NCI-H128 (cell line): ENCODE data around the gene G6PD.
"Not testable (repeated sequence)": the region's sequence is repeated elsewhere in the genome, so short reads cannot be mapped to it uniquely, and the experiment has no call there.

ENCODE experiments used
- DNase-seq: peaks from one replicate; lab custom pipeline; 2025; ENCODE audit not compliant: unreplicated experiment; lab: John Stamatoyannopoulos, UW

Gene G6PD

DNA sequence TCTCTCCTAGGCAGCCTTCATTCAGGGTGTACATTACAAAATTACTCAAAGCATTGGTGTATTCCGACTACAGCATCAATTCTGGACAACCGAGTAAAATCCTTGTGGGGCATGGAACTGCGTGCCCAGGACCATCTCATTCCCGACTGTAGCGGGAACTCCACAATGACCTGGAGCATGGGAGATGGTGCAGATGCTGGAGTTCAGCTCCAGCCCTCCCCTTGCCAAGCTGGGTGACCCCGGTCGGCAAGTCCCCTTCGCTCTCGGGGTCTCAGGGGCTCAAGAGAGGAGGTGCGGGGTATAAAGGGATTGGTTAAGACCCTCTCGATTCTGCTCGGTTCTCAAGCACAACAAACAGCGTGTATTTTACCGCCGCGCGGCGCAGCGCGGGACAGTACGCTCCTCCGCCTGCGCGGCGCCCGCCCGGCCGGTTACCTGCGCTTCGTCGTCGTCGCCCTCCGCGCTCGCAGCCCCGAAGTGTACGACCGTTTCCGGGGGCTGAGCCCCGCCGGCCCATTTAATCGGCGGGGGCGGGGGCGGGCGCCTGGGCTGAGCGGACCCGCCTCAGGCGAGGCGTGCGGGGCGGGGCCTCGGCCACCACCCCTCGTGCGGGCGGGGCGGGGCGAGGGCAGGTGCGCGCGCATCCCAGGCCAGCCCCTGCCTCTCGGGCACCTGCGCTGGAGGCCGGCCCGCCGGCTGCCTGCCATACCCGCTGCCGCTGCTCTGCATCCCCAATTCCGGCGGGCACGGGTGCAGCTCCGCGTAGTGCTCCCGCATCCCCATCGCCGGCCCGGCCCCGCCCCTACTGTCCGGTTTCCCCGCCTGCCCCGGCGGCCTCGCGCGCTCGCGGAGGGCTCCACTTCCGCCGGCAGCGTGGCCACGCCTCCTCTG is at the start of gene G6PD:
Gene G6PD, minus strand, starts transcription at position 493 of the 891 bp plus-strand sequence. CDS start 691 bp downstream, outside the sequence.
- peak; percentile 31 for DNase-seq

DNA sequence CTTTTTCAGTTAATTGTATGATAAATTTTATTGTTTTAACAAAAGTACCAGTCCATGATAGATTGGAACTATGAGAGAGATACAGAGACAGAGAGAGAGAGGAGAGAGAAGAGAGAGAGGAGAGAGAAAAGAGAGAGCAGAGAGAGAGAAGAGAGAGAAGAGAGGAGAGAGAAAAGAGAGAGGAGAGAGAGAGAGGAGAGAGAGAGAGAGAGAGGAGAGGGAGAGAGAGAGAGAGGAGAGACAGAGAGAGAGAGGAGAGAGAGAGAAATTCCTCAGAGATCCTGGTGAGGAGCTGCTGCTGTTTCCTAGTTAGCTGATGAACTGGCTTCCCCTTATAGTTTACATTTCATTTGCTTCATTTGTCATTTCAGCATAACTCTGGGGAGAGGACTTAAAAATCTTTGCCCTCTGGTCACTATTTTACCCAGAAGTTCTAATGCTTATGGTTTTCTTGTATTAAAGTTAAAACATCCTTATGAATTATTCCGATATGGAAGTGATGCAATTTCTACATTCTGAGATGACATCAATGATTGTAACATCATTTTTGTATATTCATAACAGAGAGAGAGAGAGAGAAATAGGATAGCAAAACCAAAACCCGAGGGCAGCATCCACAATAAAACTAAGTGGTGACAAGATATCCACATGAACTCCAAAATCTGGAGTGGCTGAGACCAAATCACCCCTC is 49.1 kb upstream of the G6PD start:
- DNase-seq: no peak

- DNase-seq: no peak
Observed at GRCh38 chrX:154594491-154594890, 47.8 kb upstream of the G6PD start.

DNA sequence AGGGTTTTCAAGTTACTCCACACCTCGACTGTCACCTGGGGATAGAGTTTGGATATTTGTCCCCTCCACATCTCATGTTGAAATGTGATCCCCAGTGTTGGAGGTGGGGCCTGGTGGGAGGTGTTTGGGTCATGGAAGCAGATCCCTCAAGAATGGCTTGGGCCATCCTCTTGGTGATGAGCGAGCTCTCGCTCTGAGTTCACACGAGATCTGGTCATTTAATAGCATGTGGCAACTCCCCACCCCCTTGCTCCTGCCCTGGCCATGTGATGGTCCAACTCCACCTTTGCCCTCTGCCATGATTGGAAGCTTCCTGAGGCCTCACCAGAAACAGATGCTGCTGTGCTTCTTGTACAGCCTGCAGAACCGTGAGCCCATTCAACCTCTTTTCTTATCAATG is 46.6 kb upstream of the G6PD start:
- DNase-seq: no peak

GRCh38 chrX:154592505-154592904 is 45.9 kb upstream of the G6PD start:
- no peak for DNase-seq

GRCh38 chrX:154590415-154590814 is 43.8 kb upstream of the G6PD start:
- DNase-seq: not testable (repeated sequence)

DNA sequence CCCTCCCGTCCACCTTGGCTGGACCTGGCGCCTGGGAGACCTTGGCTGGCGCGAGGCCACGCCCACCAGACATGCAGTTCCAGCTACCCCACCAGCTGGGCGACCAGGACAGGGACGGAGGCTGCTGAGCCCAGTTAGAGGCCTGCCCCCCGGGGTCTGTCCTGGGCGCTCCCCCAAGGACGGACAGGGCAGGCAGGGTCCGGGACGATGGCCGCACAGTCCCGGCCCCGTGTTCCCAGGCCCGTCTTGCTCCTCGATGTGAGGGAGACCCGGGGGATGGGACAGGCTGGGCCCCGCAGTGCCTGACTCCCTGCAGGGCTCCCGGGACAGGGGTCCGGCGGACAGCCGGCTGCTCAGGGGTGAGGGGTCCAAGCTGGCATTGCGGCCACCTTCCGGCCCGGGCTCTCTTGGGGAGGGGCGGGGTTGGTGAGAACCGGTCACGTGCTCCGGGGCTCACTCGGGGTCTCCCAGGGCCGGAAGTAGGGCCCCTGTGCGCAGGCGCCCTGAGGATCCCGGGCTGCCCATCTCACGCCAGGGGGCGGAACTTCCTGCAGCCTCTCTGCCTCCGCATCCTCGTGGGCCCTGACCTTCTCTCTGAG is 38.0 kb upstream of the G6PD start, which contains the start of gene CTAG1A:
Gene CTAG1A, plus strand, starts transcription at position 549 of the 599 bp plus-strand sequence. CDS start 74 bp downstream, outside the sequence.
- DNase-seq: not testable (repeated sequence)

DNA sequence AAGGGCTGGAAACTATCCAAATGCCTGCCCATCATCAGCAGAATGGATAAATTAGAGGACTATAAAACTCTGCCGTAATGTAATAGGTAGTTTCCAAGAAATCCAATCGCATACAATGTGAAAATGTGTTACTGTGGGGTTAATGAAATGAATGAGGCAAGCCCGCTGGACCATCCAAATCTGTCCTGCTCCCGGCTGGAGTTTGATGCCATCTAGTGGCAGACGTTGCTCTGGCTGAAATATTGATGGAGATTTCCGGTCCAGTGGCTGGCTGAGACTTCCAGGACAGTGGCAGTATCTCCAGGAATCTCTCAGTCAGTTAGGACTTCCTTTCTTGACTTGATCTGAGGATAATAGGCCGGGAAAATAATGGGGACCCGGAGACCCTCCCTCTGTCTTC is 36.3 kb upstream of the G6PD start:
- DNase-seq: not testable (repeated sequence)

GRCh38 chrX:154575076-154575475 is 28.4 kb upstream of the G6PD start:
- not testable (repeated sequence) for DNase-seq

GRCh38 chrX:154573061-154573460 is 26.4 kb upstream of the G6PD start:
- not testable (repeated sequence) for DNase-seq

DNA sequence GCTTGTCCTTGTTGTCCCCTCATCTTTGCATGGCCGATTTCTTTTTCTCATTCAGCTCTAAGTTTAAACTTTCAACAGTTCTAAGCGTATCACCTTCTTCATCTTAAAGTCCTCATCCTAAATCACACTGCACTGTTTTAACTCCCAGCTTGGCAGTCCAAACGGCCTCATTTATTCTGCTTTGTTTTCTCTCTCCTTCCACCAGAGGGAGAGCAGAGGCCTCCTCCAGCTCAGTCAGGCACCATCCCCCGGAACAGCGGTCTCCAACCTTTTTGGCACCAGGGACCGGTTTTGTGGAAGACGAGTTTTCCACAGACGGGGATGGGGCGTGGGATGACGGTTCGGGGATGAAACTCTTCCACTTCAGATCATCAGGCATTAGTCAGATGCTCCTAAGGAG is 23.7 kb upstream of the G6PD start:
- DNase-seq: not testable (repeated sequence)

GRCh38 chrX:154562295-154562694 is 15.6 kb upstream of the G6PD start:
- not testable (repeated sequence) for DNase-seq

DNA sequence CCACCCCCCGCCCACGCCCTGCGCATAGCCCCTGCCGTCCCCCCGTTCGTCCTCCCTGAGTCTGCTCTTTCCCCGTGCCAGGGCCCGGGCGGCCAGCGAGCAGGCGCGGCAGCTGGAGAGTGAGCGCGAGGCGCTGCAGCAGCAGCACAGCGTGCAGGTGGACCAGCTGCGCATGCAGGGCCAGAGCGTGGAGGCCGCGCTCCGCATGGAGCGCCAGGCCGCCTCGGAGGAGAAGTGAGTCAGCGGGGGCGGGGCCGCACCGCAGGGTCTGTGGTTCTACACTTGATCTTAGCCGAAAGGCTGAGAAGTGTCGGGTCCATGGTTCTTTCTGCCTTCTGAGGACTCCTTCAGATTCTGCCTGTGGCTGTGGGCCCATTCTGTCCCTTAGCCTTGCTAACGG is 13.7 kb upstream of the G6PD start:
- not testable (repeated sequence) for DNase-seq

DNA sequence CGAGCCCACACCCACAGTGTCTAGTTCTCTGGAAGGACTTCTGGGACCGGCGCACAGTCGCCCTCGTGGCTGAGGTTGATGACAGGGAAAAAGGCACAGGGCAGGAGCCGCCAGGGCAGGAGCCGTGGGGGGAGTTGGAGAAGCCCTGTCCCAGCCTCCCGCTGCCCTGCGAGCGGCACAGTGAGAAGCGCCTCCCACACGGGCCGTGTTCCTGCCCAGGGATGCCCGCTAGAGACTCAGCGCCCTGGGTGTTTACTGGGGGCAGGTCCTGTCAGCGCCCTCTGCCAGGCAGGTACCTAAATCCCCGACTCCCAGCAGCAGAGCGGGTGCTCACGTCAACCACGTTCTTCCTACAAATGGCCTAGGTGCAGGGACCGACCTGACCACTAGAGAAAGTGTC is 12.2 kb upstream of the G6PD start:
- not testable (repeated sequence) for DNase-seq

GRCh38 chrX:154558060-154558690 is 11.5 kb upstream of the G6PD start:
- DNase-seq: not testable (repeated sequence)

DNA sequence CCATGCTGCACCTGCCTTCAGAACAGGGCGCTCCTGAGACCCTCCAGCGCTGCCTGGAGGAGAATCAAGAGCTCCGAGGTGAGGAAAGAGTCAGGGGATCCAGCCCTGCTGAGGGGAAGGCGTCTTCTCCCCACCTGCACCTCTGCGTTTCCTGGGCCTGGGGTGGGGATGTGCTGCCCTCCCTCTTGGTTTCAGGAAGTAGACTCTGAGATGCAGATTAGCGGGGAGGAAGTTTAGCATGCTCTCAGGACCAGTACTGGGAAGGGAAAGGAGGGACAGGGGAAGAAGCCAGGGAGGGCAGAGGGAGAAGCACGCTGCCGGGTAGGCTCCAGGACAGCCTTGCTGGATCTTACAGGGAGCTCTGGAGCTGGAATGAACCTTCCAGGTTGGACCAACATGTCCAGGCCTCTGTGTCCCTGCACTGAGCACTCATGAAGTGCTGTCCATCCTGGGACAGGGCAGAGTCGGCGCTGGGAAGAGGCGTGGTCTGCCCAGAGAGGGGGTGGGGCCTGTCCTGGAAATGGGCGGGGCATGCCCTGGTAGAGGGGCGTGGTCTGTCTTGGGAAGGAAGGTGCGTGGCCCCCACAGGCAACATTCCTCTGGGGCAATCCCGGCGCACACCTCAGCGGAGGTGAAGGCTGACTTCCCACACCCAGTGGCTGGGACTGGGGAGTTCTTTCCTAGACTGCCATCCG is 5.6 kb upstream of the G6PD start:
- DNase-seq: not testable (repeated sequence)

- no peak for DNase-seq
Observed at GRCh38 chrX:154549766-154550165, 3.1 kb upstream of the G6PD start.

GRCh38 chrX:154548028-154548316 is 1.3 kb upstream of the G6PD start:
- no peak for DNase-seq

DNA sequence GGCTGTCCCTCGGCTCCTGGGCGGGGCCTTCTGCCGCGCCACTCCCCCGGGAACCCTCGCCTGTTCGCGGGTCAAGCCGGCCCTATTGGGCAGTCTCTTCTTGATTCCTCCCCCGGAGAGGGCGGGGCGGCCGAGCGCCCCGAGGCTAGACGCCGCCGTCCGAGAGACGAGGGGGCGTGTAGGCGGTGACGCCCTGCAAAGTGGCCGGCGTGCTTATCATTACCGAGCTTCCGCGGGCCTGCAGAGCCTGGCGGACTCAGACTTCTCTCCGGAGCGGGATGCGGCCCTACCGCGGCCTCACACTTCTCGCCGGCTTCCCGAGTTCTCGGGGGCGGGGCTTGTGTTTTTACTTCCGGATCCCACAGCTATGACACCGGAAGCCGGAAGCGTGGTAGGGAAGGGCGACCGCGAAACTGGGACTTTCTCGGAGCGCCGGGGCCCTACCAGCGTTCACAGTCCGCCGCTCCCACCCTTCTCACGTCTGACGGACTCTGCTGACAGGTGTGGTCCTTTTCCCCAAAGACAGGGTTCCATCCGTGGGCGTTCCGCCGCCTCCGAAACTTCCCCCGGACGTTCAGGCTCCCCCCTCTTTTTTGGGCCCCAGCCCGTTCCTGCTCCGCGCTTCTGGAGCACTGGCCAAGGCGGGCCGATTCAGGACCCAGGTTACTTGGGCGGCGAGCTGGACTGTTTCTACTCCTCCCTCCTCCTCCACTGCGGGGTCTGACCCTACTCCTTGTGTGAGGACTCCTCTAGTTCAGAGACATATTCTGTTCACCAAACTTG is 790 bp upstream of the G6PD start, which contains the start of gene IKBKG:
Gene IKBKG, plus strand, starts transcription at position 376 of the 783 bp plus-strand sequence. CDS start 4,383 bp downstream, outside the sequence.
- peak; percentile 83 for DNase-seq
